HK-2 (cell line): Measurements from ENCODE around the gene SPAG6.
"Not testable (repeated sequence)": the region's sequence is repeated elsewhere in the genome, so short reads cannot be mapped to it uniquely, and the experiment has no call there.

Source experiments
- DNase-seq: peaks from one replicate; pipeline ENCODE4 v3.0.0-alpha.2; 2018; ENCODE audit not compliant: unreplicated experiment

Gene SPAG6

DNA sequence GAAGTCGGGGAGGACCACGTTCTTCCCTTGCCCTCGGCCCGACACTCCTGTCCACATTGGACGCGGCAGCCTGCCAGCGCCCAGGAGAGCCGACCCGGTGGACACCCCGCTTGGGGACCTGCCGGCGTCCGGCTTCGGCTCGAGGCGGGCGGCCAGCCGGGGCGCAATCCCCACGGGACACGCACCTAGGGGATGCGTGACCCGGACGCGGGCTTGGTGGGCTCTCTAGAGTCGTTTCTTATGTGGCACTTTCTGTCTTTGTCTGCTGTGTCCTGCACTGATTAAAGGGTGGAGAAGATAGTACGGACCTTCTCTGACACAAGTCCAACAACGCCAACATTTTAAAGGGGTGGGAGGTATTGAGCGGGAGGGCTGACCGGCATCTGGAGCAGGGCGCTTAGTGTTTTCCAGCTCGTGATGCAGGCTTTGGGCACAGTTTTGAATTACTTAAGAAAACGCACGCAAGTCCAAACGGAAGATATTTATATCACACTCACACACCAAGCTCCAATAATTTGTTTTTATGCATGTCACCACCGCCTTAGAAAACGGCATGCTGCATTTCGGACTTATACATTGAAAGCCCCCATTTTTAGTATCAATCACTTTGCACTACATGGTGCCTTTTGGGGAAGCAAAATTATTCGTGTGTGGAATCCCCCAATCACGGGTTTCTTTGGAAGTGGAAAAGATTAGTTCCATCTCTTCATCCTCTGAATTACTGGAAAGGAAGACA lies 3.9 kb upstream of the SPAG6 start:
- no peak for DNase-seq

- no peak for DNase-seq
These were observed 3.4 kb upstream of the SPAG6 start for GRCh38 chr10:22341926-22342196.

DNA sequence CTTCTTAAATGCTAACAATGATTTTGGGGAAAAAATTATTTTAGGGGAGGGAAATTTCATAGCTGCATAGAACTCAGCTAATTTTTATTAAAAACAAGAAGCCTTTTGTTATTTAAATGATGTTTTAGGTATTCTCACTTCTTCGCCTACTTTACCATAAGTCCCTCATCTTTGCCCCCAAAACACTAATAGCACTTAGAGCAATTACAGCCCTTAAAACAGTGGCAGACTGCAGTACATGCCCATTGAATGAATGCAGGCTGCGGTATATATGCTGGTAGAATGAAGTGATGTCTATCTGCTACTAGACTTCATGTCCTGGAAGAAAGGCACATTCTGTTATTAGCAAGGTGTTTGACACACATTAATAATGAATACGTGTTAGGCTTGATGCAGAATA lies 2.9 kb upstream of the SPAG6 start:
- DNase-seq: no peak

- DNase-seq: no peak
These were observed 1.6 kb upstream of the SPAG6 start for GRCh38 chr10:22343731-22344130.

DNA sequence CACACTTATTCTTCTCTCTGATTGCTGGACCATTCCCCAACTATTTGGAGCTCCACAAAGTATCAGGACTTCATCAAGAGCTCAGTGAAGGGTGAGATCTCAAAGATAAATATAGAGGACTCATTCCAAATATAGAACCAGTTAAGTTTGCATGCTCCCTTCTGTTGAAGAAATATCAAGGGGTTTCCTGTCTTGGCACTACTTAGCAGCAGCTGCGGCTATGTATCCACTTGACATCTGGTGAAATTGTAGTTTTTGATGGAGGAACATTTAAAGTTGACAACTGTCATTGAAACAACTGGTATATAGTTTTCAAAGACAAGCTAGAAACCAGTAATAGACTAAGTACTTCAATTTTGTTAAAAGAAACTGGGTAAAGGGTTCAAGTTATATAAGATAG lies 1.0 kb upstream of the SPAG6 start:
- no peak for DNase-seq

DNA sequence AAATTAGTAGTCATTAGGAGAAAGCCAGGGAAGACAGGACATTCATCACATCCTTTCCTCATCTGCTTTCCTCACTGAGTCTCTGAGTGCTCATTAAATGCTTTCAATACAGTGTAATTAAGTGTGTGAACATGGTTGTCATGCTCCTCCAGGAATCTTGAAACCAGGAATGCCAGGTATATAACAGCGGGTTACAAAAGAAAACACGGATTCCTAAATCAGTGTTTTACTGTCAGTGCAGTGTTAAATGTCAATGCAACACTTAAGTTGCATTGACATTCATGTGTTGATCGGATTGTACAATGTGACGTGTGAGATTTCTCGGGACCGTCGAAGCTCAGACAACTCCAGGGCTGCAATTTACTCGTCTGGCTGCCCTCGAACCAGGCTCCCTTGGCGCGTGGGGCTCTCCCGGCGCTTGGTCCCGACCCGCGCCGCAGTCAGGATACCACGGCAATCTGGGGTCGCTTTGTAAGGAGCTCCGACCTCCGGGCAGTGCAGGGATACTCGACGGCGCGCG lies 455 bp upstream of the SPAG6 start:
- no peak for DNase-seq

DNA sequence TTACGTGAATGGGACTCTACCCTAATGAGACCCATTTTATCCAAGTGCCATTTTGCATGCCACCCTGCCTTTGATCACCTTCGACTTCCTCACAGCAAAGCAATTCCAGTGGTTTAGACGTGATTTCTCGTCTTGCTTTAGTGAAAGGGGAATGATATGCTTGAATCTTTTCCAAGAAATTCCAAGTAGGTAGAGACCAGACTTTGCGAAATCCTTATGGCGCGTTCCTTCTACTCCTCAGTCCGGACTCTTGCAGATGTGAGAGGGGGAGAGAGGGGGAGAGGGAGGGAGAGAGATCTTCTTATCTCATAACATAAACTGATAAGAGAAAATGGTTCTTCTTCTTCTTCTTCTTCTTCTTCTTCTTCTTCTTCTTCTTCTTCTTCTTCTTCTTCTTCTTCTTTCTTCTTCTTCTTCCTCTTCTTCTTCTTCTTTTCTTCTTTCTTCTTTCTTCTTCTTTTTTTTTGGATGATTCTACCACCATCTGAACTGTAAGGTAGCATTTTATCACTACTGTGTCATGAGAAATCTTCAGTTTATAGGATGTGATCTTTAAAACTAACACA lies 883 bp downstream of the SPAG6 start:
- DNase-seq: no peak

DNA sequence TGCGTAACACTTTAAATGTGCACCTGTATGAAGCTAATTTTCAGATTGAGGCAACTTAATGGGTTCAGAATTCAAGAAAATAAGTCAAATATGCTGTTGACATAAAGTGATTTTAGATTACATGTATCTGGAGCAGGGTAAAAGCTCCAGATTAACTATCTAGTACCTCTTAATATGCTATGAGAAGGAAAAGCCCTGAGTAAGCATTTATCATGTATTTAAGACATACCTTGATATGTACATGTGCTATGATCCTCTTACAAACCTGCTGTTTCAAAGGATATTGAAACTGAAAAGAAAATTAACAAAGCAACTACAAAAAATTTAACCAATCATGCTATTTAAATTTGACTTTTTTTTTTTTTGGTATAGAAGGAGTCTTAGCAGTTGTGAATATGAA lies 4.5 kb downstream of the SPAG6 start:
- DNase-seq: no peak

GRCh38 chr10:22351131-22351703 lies 5.9 kb downstream of the SPAG6 start:
- no peak for DNase-seq

DNA sequence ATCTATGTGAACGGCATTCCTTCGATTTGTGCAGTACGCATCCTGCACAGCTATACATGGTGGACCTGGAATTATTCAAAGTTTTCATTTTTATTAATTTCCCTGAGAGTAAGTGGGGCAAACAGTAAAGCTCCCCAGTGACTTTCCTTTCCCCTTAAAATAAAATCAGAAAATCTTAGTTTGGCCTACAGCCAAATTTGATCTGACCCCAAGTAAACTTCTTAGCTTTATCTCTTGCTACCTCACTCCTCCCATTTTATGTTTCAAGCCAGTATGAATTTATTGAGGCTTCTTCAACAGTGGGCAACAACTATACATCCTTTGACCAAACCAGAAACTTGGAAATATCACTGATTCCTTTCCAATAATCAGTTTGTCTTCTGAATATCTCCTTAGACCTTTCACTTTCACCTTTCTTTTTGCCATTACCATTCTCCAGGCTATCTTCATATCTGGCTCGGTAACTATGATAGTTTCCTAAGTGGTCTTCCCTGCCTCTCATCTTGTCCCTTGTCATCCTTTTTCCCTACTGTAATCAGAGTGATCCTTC lies 11.1 kb downstream of the SPAG6 start:
- no peak for DNase-seq

DNA sequence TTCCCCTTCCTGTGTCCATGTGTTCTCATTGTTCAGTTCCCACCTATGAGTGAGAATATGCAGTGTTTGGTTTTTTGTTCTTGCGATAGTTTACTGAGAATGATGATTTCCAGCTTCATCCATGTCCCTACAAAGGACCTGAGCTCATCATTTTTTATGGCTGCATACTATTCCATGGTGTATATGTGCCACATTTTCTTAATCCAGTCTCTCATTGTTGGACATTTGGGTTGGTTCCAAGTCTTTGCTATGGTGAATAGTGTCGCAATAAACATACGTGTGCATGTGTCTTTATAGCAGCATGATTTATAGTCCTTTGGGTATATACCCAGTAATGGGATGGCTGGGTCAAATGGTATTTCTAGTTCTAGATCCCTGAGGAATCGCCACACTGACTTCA lies 12.5 kb downstream of the SPAG6 start:
- not testable (repeated sequence) for DNase-seq

DNA sequence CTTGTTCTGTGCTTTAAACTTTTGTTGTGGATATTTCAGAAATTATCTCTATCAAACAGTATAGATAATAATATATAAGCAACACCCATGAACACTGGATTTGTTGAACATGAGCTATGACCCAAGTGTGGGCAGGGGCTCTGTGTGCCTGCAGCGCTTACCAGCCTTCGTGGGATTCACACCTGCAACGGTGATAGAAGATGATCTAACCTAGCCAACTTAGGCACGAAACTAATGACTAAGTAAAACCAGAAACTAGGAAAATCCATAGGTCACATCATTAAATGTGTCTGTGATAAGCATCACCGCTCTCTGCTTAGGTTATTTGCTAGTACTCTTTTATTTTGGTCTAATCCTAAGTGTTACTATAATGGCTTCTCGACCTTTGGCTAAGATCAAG lies 18.0 kb downstream of the SPAG6 start:
- no peak for DNase-seq

DNA sequence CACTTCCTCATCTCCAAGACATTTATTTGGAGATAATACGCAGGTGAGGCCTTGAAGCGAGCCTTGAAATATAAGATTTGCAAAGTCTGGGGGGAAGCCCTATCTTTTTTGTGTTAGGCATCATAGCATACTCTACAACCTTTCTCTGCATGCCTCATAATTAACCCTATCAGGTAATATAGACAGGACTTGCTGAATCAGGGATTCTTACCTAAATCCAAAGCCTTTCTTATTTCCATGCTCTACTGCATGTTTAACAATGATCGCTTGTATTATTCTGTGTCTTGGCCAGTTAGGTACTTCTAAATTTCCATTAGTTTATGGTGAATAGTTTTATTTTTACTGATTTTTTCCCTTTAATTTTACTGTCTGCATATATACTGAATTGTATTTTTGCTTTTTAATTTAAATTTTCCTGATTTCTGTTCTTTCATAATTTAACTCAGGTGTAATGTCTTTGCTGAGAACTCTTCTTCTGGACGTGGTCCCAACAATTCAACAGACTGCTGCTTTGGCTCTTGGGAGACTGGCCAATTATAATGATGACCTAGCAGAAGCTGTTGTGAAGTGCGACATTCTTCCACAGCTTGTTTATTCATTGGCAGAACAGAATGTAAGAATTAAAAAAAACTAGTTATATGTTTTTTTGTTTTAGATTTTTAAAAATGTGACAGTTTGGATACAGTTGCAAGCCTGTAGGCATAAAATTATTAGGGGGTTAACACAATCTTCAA lies 19.3 kb downstream of the SPAG6 start:
- DNase-seq: no peak

GRCh38 chr10:22365233-22365632 lies 19.9 kb downstream of the SPAG6 start:
- no peak for DNase-seq

GRCh38 chr10:22365644-22366434 lies 20.5 kb downstream of the SPAG6 start:
- DNase-seq: no peak

GRCh38 chr10:22366435-22366703 lies 21.1 kb downstream of the SPAG6 start:
- DNase-seq: no peak

GRCh38 chr10:22366771-22367170 lies 21.5 kb downstream of the SPAG6 start:
- no peak for DNase-seq

DNA sequence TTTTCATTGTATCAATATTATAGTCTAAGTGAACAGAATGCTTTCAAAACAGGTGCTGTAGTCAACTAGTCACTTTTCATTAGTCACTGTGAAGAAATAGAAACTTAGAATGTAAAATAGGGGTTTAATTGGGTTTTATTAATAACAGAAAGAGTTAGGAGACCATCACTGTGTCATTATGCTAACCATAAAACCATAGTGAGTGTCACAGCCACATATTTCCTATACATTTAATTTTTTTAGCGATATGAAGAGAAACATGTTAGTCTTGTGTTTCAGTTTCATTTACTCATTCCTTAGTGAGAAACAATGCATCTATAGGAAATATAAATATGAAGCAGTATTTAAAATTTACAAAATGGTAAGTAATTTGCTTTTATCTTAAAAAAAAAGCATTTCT lies 22.2 kb downstream of the SPAG6 start:
- no peak for DNase-seq

DNA sequence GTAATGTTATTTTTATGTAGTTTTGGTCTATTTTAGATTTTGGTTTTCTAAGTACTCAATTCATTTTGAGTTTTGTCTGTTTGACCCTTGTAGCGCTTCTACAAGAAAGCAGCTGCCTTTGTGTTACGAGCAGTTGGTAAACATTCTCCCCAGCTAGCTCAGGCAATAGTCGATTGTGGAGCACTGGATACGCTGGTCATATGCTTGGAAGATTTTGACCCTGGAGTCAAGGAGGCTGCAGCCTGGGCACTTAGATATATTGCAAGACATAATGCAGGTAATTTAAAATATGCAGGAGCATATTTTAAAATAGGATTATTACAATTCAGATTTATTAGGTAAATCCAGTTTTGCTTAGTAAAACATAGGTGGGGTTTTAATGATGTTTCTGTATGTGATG lies 23.1 kb downstream of the SPAG6 start:
- DNase-seq: no peak

- no peak for DNase-seq
These were observed 23.7 kb downstream of the SPAG6 start for GRCh38 chr10:22368981-22369380.

DNA sequence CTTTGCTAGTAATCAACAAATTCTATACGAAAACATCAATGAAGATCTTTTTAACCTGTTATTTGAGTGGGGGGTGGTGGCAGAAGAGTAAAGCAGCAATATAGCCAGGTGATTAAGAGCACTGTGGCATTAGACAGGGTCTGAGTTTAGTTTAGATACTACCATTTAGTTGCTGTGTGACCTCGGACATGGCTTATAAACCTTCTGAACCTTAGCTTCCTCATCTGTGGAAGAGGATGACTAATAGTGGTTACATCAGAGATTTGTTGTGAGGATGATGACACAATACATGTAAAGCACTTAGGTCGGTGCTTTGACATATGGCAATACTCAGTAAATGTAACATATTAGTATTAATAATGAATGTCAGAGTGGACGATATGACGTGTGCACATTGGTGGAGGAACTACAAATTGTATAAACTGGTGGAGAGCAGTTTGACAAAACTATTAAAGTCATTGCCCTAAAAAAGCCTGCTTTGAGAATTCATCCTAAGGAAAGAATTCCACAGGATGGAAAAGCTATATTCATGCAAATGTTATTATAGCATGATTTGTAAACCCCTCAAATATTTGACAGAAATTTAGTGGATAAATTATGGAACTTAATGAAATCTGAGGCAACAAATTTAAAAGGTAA lies 24.3 kb downstream of the SPAG6 start:
- no peak for DNase-seq

DNA sequence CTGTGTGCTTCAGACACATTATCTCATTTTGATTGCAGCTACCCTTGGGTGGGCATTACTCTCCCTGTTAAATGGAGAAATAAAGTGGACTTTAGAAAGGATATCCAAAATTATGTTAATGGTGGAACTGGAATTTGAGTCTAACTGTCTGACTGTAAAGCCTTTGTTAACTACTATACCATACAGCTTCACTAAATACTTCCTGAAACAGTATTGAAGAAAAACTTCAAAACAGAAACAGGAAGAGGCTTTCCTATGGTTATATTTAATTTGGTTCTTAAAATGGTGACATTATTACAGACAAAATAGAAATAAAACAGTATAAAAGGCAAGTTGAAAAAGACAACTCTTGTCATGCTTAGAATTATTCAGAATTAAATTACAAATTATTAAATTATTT lies 25.0 kb downstream of the SPAG6 start:
- DNase-seq: no peak
